Lower lobe of right lung (tissue), 2 donors: ENCODE data around the gene KCNQ1. TPM values are rescaled to one million over a fixed set of nuclear protein-coding genes. Genes with fewer than 3 reads are reported as not detected.

Experiments
- ATAC-seq, 2 donors: fragments of 200-7000 bp; cut with Tn5 transposase; one replicate each; pipeline ENCODE4 v1.9.1; 2020 to 2022; ENCODE audit warnings: mild to moderate bottlenecking in 2 of 2, moderate library complexity in 2 of 2
- DNase-seq: peaks from one replicate; pipeline ENCODE4 v3.0.0-alpha.2; 2020
- H3K27ac ChIP-seq: fragments of 200-600 bp; one replicate; pipeline ENCODE4 v1.8.0; 2022
- H3K27me3 ChIP-seq: fragments of 200-600 bp; one replicate; pipeline ENCODE4 v1.8.0; 2022; ENCODE audit warnings: low read depth
- H3K36me3 ChIP-seq: fragments of 200-600 bp; one replicate; pipeline ENCODE4 v1.8.0; 2022; ENCODE audit warnings: mild to moderate bottlenecking
- H3K4me1 ChIP-seq: fragments of 200-600 bp; one replicate; pipeline ENCODE4 v1.8.0; 2022
- H3K4me3 ChIP-seq: fragments of 200-600 bp; one replicate; pipeline ENCODE4 v1.8.0; 2022; ENCODE audit warnings: mild to moderate bottlenecking
- H3K9me3 ChIP-seq: fragments of 200-600 bp; one replicate; pipeline ENCODE4 v1.8.0; 2022
- CTCF ChIP-seq: fragments of 200-600 bp; IDR thresholded peaks from one replicate; pipeline ENCODE4 v1.8.0; 2022; ENCODE audit warnings: antibody characterized with exemption, mild to moderate bottlenecking
- intact Hi-C: fragments of 100-400 bp; cut with DNase I; formaldehyde crosslinking; loops from one replicate; pipeline ENCODE4 v1.11.0; 2022
- total RNA-seq: library from RNA; stranded (reverse); fragmentation: NEBNext Ultra II Directional; extraction: Animal tissue kit (Norgen Biotek cat#: 25700); gene quantifications from one replicate; pipeline ENCODE4 v1.2.1, GENCODE V29; 2021
- donor health status: DM: no; HTN: yes; CAD: no; lungs with severe emphysema.

Gene KCNQ1
- total RNA-seq, 1 donor from 2014 or later = 51.0 TPM

GRCh38 chr11:2649400-2649799, 204.6 kb downstream of the KCNQ1 start:
- Histone ChIP-seq H3K4me3 (no peak overlapping the region), H3K36me3 (no peaks in the 10 kb centered on the region), H3K4me1 (no peaks in the 10 kb centered on the region), H3K27me3 (no peaks in the 10 kb centered on the region), H3K9me3 (peaks cover 60% of the 10 kb centered on the region), H3K27ac (no peak overlapping the region)
- no peak for DNase-seq
- TF ChIP-seq CTCF = no peak
- intact Hi-C loops = no loop called here
- ATAC-seq = no peak

- no peak for DNase-seq
- no peak for ATAC-seq
- Histone ChIP-seq H3K4me1 (no peaks in the 10 kb centered on the region), H3K36me3 (no peaks in the 10 kb centered on the region), H3K27ac (no peak overlapping the region), H3K27me3 (no peaks in the 10 kb centered on the region), H3K9me3 (peaks cover 55% of the 10 kb centered on the region), H3K4me3 (no peak overlapping the region)
- intact Hi-C loops = no loop called here
- TF ChIP-seq CTCF = no peak
These were observed 205.0 kb downstream of the KCNQ1 start for GRCh38 chr11:2649848-2650247.

DNA sequence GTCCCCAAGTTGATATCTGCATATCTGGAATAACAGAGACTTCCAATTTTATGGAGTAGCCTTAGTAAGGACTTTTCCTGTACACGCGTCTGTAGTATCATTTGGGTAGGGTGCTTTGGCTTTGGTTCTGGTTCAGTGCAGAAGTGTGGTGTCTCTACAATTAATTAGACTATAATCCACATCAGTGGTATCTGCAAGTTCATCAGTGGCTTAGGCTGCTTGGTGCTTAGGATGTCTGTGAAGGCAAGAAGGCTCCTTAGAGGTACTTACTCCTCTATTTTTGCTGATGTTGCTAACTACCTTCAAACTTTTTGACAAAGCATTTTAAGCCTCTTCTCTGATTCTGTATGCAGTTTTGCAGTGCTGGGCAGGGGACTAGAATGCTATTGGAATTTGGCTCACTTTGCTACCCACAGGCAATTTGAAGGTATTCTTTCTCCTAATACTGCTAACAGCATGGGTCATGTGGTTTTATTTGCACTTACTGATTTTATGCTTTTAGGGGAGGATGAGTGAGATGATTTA, 205.6 kb downstream of the KCNQ1 start:
- no peaks in the 10 kb centered on the region for H3K27me3 ChIP-seq
- no peak for ATAC-seq
- no peaks in the 10 kb centered on the region for H3K36me3 ChIP-seq
- no peak for TF ChIP-seq CTCF
- intact Hi-C loops = no loop called here
- no peak overlapping the region for H3K4me3 ChIP-seq
- no peaks in the 10 kb centered on the region for H3K4me1 ChIP-seq
- H3K27ac ChIP-seq = no peak overlapping the region
- DNase-seq = no peak
- H3K9me3 ChIP-seq = peaks cover 49% of the 10 kb centered on the region

GRCh38 chr11:2651054-2651617, 206.3 kb downstream of the KCNQ1 start:
- no peaks in the 10 kb centered on the region for H3K27me3 ChIP-seq
- ATAC-seq = no peak
- H3K4me1 ChIP-seq = no peaks in the 10 kb centered on the region
- no peak overlapping the region for H3K4me3 ChIP-seq
- TF ChIP-seq CTCF = no peak
- no peak for DNase-seq
- peaks cover 43% of the 10 kb centered on the region for H3K9me3 ChIP-seq
- H3K27ac ChIP-seq = no peak overlapping the region
- intact Hi-C loops = no loop called here
- H3K36me3 ChIP-seq = no peaks in the 10 kb centered on the region

DNA sequence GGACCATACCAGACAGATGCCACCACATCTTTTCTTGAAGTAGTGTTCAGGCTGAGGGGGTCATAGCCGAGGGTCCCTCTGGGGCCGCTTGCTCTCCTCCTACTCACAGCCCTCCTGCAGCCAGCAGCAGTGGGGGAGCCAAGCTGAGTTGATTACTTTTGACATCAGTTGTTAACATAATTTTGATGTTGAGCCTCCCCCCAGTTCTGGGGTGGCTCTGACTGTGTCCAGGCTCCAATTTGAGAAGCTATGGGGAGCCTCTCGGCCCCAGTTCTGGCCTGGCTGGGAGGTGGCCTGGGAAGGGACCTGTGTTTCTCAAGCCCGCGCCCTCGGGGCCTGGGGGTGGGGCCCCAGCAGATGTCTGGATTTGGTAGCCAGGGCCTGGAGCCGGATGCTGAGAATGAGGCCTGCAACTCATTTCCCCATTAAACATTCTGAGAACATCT, 207.0 kb downstream of the KCNQ1 start:
- Histone ChIP-seq H3K27ac (no peak overlapping the region), H3K36me3 (no peaks in the 10 kb centered on the region), H3K4me3 (no peak overlapping the region), H3K9me3 (peaks cover 39% of the 10 kb centered on the region), H3K4me1 (no peaks in the 10 kb centered on the region), H3K27me3 (no peaks in the 10 kb centered on the region)
- no peak for ATAC-seq
- intact Hi-C loops = no loop called here
- TF ChIP-seq CTCF = no peak
- DNase-seq = no peak
